Measurements from ENCODE around the gene APBB2.

- TF ChIP-seq MAX (CRISPR knock-in tag; IDR thresholded peaks at IDR 0.05): no peak
- TF ChIP-seq ATF1 (CRISPR knock-in tag; IDR thresholded peaks at IDR 0.05): no peak
- TF ChIP-seq, protein P1, sequence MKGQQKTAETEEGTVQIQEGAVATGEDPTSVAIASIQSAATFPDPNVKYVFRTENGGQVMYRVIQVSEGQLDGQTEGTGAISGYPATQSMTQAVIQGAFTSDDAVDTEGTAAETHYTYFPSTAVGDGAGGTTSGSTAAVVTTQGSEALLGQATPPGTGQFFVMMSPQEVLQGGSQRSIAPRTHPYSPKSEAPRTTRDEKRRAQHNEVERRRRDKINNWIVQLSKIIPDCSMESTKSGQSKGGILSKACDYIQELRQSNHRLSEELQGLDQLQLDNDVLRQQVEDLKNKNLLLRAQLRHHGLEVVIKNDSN (CRISPR knock-in tag; IDR thresholded peaks at IDR 0.05): no peak
- TF ChIP-seq STAT6 (CRISPR knock-in tag; conservative IDR thresholded peaks at IDR 0.05; ENCODE audit: low read depth): no peak
- no peak for TF ChIP-seq ZBTB21 (CRISPR knock-in tag; IDR thresholded peaks at IDR 0.05; ENCODE audit: borderline replicate concordance)
- TF ChIP-seq, protein P2, sequence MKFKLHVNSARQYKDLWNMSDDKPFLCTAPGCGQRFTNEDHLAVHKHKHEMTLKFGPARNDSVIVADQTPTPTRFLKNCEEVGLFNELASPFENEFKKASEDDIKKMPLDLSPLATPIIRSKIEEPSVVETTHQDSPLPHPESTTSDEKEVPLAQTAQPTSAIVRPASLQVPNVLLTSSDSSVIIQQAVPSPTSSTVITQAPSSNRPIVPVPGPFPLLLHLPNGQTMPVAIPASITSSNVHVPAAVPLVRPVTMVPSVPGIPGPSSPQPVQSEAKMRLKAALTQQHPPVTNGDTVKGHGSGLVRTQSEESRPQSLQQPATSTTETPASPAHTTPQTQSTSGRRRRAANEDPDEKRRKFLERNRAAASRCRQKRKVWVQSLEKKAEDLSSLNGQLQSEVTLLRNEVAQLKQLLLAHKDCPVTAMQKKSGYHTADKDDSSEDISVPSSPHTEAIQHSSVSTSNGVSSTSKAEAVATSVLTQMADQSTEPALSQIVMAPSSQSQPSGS (CRISPR knock-in tag; IDR thresholded peaks at IDR 0.05; ENCODE audit: borderline replicate concordance, low read depth): no peak
- no peak for TF ChIP-seq E2F1 (CRISPR knock-in tag; IDR thresholded peaks at IDR 0.05)
Observed at GRCh38 chr4:41189666-41190065, 24.7 kb downstream of the APBB2 start.
